ENCODE results near the gene KLHL29.

The KLHL29 gene

DNA sequence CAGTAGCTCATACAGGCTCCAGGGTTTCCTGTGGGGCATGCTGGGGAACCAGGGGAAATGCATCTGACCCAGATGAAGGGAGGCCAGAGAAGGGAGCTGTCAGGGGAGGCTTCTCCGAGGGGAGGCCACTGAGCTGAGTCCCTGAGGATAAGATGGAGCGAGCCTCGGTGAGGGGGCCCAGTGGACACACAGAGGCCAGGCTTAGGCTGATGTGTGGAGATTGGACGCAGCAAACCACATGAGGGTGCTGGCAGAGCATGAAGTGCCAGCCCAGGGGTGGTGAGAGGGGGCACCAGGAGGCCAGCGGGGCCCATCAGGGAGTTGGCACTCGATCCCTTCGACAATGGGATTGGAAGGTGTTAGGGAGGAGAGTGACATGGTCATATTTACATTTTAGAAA is 235.0 kb downstream of the KLHL29 start:
- no peak overlapping the region for H3K4me3 ChIP-seq (ENCODE audit: low read depth, low read length)
- no peak for DNase-seq (ENCODE audit: low read depth)
- in situ Hi-C loops (cut with HindIII; ENCODE audit: low sequenced_read_pairs) = no loop called here
- TF ChIP-seq, protein P1, sequence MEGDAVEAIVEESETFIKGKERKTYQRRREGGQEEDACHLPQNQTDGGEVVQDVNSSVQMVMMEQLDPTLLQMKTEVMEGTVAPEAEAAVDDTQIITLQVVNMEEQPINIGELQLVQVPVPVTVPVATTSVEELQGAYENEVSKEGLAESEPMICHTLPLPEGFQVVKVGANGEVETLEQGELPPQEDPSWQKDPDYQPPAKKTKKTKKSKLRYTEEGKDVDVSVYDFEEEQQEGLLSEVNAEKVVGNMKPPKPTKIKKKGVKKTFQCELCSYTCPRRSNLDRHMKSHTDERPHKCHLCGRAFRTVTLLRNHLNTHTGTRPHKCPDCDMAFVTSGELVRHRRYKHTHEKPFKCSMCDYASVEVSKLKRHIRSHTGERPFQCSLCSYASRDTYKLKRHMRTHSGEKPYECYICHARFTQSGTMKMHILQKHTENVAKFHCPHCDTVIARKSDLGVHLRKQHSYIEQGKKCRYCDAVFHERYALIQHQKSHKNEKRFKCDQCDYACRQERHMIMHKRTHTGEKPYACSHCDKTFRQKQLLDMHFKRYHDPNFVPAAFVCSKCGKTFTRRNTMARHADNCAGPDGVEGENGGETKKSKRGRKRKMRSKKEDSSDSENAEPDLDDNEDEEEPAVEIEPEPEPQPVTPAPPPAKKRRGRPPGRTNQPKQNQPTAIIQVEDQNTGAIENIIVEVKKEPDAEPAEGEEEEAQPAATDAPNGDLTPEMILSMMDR (IDR thresholded peaks at IDR 0.05; ENCODE audit: low read depth, low read length, missing control alignments) = no peak

DNA sequence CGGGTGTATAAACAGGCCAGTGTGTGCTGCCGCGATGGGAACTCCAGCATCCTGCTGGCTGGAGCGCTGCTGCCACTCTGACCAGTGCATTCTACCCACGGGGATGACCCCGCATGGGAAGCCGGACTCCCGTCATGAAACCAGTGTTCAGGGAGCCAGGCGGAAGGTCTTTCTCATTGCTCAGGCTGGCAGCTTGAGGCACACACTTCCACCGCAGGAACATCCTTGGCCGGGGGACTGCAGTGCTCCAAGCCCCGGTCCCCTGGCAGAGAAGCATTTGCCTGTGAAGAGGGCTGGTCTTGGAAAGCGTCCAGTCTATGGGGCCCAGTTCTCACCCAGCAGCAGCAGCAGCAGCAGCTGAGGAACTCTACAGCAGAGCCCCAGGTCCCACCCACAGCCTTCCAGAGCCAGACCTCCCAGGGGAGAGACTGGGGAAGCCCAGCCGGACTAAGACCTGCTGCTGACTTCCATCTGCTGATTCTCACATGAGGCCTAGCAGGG is 235.9 kb downstream of the KLHL29 start:
- TF ChIP-seq, protein P1 (IDR thresholded peaks at IDR 0.05; ENCODE audit: low read depth, low read length, missing control alignments) = no peak
- no peak overlapping the region for H3K4me3 ChIP-seq (ENCODE audit: low read depth, low read length)
- in situ Hi-C loops (cut with HindIII; ENCODE audit: low sequenced_read_pairs) = no loop called here
- DNase-seq (ENCODE audit: low read depth) = no peak

DNA sequence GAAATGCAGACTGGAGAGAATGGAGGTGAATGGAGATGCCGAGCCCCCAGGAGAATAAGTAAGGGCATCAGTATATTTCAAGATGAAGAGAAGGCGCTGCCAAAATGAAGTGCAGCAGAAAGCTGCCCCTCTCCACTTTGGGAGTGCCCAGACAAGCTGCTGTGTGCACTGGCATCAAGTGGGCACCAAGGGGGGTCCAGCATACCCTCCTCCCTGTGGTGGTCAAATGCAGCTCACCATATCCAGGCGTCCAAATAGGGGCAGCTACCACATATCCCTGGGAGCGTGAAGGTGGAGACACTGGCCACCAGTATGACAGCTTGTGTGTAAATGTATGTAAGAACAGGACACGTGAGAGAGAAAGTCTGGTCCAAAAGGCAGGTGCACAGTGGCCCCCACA is 236.6 kb downstream of the KLHL29 start:
- in situ Hi-C loops (cut with HindIII; ENCODE audit: low sequenced_read_pairs) = no loop called here
- no peak overlapping the region for H3K4me3 ChIP-seq (ENCODE audit: low read depth, low read length)
- TF ChIP-seq, protein P1 (IDR thresholded peaks at IDR 0.05; ENCODE audit: low read depth, low read length, missing control alignments) = no peak
- DNase-seq (ENCODE audit: low read depth) = no peak

DNA sequence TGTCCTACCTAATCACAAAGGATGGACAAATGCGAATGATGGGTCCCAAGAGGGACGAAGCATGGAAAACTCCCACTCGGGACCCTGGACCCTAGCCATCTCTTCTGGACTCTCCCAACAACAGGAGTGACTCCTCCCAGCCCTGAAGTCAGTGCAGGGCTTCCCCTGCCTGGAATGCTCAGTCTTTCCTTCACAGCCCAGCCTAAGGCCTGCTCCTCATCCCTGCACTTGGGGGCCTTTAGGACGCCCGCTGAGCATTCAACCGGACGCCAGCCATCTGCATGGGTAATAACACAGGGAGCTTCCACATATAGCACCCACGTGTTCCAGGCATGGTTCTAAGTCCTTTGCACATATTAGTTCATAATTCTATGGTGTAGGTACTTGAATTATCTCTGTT is 237.5 kb downstream of the KLHL29 start:
- TF ChIP-seq, protein P1 (IDR thresholded peaks at IDR 0.05; ENCODE audit: low read depth, low read length, missing control alignments) = no peak
- in situ Hi-C loops (cut with HindIII; ENCODE audit: low sequenced_read_pairs) = no loop called here
- DNase-seq (ENCODE audit: low read depth) = no peak
- H3K4me3 ChIP-seq (ENCODE audit: low read depth, low read length) = no peak overlapping the region

DNA sequence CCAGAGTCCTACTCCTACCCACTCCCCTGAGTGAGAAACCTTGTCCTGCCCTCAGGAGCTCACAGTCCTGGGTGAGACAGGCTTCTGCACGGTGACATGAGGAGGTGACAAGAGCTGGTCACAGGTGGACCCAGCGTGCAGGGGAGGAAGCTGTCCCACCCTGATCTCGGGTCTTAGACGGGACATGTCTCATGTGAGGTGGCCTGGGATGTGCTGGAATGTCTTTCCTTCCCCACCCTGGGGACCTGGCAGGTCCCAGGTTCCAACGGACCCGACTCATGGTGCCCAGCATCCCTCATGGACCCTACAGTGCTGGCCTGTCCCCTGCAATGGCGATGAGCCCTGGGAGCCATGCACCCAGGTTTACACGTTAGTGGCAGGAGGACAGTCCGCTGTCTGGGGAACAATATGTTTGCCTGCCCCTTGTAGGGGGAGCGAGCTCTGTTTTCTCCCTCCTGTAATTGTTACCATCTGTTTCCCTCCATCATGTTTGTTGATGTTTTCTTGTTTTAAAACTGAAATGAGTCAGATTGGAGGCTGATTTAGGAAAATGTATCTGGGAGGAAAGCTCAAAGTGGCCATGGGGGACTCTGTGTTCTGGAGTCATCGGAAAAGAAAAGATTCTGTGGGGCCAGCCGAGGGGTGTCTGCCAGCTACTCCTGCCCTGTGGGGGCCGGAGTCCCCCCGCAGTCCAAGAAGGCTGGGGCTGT is 238.1 kb downstream of the KLHL29 start:
- no peak for DNase-seq (ENCODE audit: low read depth)
- no peak overlapping the region for H3K4me3 ChIP-seq (ENCODE audit: low read depth, low read length)
- in situ Hi-C loops (cut with HindIII; ENCODE audit: low sequenced_read_pairs) = no loop called here
- TF ChIP-seq, protein P1 (IDR thresholded peaks at IDR 0.05; ENCODE audit: low read depth, low read length, missing control alignments) = no peak

DNA sequence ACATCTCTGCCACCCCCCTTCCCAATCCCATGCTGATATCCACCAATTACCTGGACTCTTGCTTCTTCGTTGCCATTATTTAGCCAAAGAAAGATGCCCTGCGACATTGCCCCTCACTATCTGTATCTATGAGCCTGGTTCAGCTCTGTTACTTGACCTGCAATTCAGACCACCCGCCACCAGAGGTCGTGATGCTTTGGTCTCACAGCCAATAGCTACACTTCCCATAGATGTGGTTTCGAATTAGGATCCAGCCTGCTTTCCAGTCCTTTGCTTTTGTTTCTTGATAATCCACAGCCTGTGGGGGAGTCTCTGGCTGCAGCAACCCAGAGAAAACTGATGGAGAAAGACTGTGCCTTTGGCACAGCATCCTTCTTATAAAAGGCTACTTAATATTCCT is 239.4 kb downstream of the KLHL29 start:
- in situ Hi-C loops (cut with HindIII; ENCODE audit: low sequenced_read_pairs) = no loop called here
- TF ChIP-seq, protein P1 (IDR thresholded peaks at IDR 0.05; ENCODE audit: low read depth, low read length, missing control alignments) = peak; percentile 53
- no peak overlapping the region for H3K4me3 ChIP-seq (ENCODE audit: low read depth, low read length)
- no peak for DNase-seq (ENCODE audit: low read depth)
